Neutrophil (primary cell): ENCODE data around the gene ADAMTS2.

ENCODE experiments used
- H3K27ac ChIP-seq: fragments of 200-600 bp; sonication (generic); 2 replicates; pipeline ENCODE4 v1.5.1; 2016; ENCODE audit warnings: mild to moderate bottlenecking, moderate library complexity
- H3K27me3 ChIP-seq: fragments of 200-600 bp; sonication (generic); 2 replicates; pipeline ENCODE4 v1.6.0; 2016; ENCODE audit warnings: mild to moderate bottlenecking
- H3K36me3 ChIP-seq: fragments of 200-600 bp; sonication (generic); 2 replicates; pipeline ENCODE4 v1.5.1; 2017
- H3K4me1 ChIP-seq, 2 experiments: fragments of 200-600 bp in 1 of 2; sonication (generic) in 1 of 2; 1 replicate in 1 of 2; 2 replicates in 1 of 2; pipeline versions ENCODE4 v1.5.1 to v1.6.1; 2013 to 2016; ENCODE audit warnings: low read depth in 1 of 2, low read length in 1 of 2, mild to moderate bottlenecking in 1 of 2, moderate library complexity in 1 of 2; ENCODE audit not compliant: control insufficient read depth in 1 of 2, insufficient read depth in 1 of 2
- H3K4me3 ChIP-seq, 2 experiments: fragments of 200-600 bp in 1 of 2; sonication (generic) in 1 of 2; 1 replicate in 1 of 2; 2 replicates in 1 of 2; pipeline ENCODE4 v1.5.1; 2013 to 2016; ENCODE audit warnings: low read depth in 1 of 2, low read length in 1 of 2, mild to moderate bottlenecking in 1 of 2, moderate library complexity in 1 of 2
- H3K9me3 ChIP-seq: fragments of 200-600 bp; sonication (generic); 2 replicates; pipeline ENCODE4 v1.5.1; 2016
- CTCF ChIP-seq: fragments of 200-600 bp; sonication (generic); IDR thresholded peaks from 2 replicates; pipeline ENCODE4 v1.5.1; 2016; ENCODE audit warnings: antibody characterized with exemption

Gene ADAMTS2

GRCh38 chr5:179318221-179318955 lies 26.9 kb downstream of the ADAMTS2 start:
- Histone ChIP-seq H3K9me3 (no peaks in the 10 kb centered on the region), H3K4me1 (no peaks in the 10 kb centered on the region), H3K36me3 (no peaks in the 10 kb centered on the region), H3K4me3 (no peak overlapping the region), H3K27me3 (no peaks in the 10 kb centered on the region), H3K27ac (no peak overlapping the region)
- TF ChIP-seq CTCF = no peak

GRCh38 chr5:179317411-179318220 lies 27.6 kb downstream of the ADAMTS2 start:
- Histone ChIP-seq H3K4me1 (no peaks in the 10 kb centered on the region), H3K9me3 (no peaks in the 10 kb centered on the region), H3K27me3 (no peaks in the 10 kb centered on the region), H3K36me3 (no peaks in the 10 kb centered on the region), H3K27ac (no peak overlapping the region), H3K4me3 (no peak overlapping the region)
- TF ChIP-seq CTCF = no peak

- no peak overlapping the region for H3K4me3 ChIP-seq
- H3K4me1 ChIP-seq = no peaks in the 10 kb centered on the region
- no peaks in the 10 kb centered on the region for H3K27me3 ChIP-seq
- no peak for TF ChIP-seq CTCF
- H3K9me3 ChIP-seq = no peaks in the 10 kb centered on the region
- H3K36me3 ChIP-seq = no peaks in the 10 kb centered on the region
- no peak overlapping the region for H3K27ac ChIP-seq
These were observed 28.3 kb downstream of the ADAMTS2 start for GRCh38 chr5:179316982-179317381.

- TF ChIP-seq CTCF = no peak
These were observed 29.1 kb downstream of the ADAMTS2 start for GRCh38 chr5:179316111-179316551.

GRCh38 chr5:179315356-179315890 lies 29.8 kb downstream of the ADAMTS2 start:
- TF ChIP-seq CTCF = no peak
- no peaks in the 10 kb centered on the region for H3K4me1 ChIP-seq
- H3K27ac ChIP-seq = no peak overlapping the region
- no peaks in the 10 kb centered on the region for H3K9me3 ChIP-seq
- H3K4me3 ChIP-seq = no peak overlapping the region
- H3K27me3 ChIP-seq = no peaks in the 10 kb centered on the region
- H3K36me3 ChIP-seq = no peaks in the 10 kb centered on the region

More at GRCh38 chr5:179316111-179316551, 29.1 kb downstream of the ADAMTS2 start:
- H3K4me3 ChIP-seq = no peak overlapping the region
- no peaks in the 10 kb centered on the region for H3K27me3 ChIP-seq
- H3K27ac ChIP-seq = no peak overlapping the region
- H3K9me3 ChIP-seq = no peaks in the 10 kb centered on the region
- H3K36me3 ChIP-seq = no peaks in the 10 kb centered on the region
- no peaks in the 10 kb centered on the region for H3K4me1 ChIP-seq
